ENCODE data around the gene RNF208. TPM values are rescaled to one million over a fixed set of nuclear protein-coding genes. Genes with fewer than 3 reads are reported as not detected.

The RNF208 gene
- polyA plus RNA-seq, 3 donors: 1.5 TPM; not detected in 2

DNA sequence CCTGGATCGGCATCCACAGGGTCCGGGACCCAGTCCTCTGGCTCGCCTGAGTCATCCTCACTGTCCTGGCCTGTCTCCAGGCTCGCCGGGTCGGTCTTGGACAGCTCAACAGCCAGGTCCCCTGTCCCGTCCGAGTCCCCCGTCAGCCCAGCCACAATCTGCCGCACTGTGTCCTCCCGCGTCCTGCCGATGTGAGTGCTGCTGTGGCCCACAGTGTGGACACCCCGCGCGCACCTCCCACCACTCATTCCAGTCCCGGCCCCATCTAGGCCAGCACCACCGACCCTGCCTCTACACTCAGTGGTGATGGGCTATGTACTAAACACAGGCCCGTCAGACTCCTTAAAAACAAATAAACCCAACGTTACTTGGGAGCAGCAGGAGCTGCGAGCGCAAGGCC, 40.4 kb downstream of the RNF208 start:
- no peak overlapping the region for H2AFZ ChIP-seq (ENCODE audit: insufficient read depth, low read depth, low read length, poor library complexity, severe bottlenecking)
- Mint-ChIP-seq H3K9me3 (no peaks in the 10 kb centered on the region), H3K27ac (no peak overlapping the region), H3K4me1 (peaks cover 4% of the 10 kb centered on the region), H3K36me3 (peaks cover 64 to 86% of the 10 kb centered on the region in 2 donors), H3K4me3 (no peak overlapping the region), H3K27me3 (ENCODE audit: low read depth in 3 of 3) (peaks cover 0 to 2% (median 1%) of the 10 kb centered on the region in 3 donors)
- H3K9me3 ChIP-seq (replicated peaks in 1 of 2; ENCODE audit: control insufficient read depth in 1 of 2, insufficient read depth in 1 of 2, low read length in 2 of 2): no peaks in the 10 kb centered on the region
- no peak overlapping the region for H3K4me2 ChIP-seq (replicated peaks; ENCODE audit: extremely low read depth, low read length, poor library complexity, severe bottlenecking)
- peaks cover 1 to 7% of the 10 kb centered on the region in 2 donors for H3K4me1 ChIP-seq (ENCODE audit: control insufficient read depth in 1 of 2, insufficient read depth in 2 of 2, low read length in 2 of 2)
- H3K36me3 ChIP-seq (replicated peaks in 1 of 2; ENCODE audit: control insufficient read depth in 1 of 2, insufficient read depth in 2 of 2, low read length in 2 of 2): peaks cover 87 to 95% of the 10 kb centered on the region in 2 donors
- H3K4me3 ChIP-seq (replicated peaks in 1 of 3; ENCODE audit: low read depth in 2 of 3, low read length in 3 of 3): no peak overlapping the region
- DNase-seq: no peak
- no peak overlapping the region for H3K9ac ChIP-seq (ENCODE audit: insufficient read depth, low read length, poor library complexity, severe bottlenecking)
- no peaks in the 10 kb centered on the region for H3K27me3 ChIP-seq (ENCODE audit: control insufficient read depth in 2 of 2, insufficient read depth in 2 of 2, low read length in 2 of 2)
- H3K79me2 ChIP-seq (ENCODE audit: insufficient read depth, low read length): peaks cover 11% of the 10 kb centered on the region
- 98% methylated on average over 20 of the region's 22 CpGs for WGBS (ENCODE audit: insufficient coverage)
- intact Hi-C loops (cut with micrococcal nuclease): loop anchor here in 1 of 2 donors (5.0 kb wide), 1 partner anchor 64 kb away; no protein-coding TSS in a partner anchor
- H4K20me1 ChIP-seq (ENCODE audit: insufficient read depth, low read length): no peaks in the 10 kb centered on the region
- TF ChIP-seq, protein P1, sequence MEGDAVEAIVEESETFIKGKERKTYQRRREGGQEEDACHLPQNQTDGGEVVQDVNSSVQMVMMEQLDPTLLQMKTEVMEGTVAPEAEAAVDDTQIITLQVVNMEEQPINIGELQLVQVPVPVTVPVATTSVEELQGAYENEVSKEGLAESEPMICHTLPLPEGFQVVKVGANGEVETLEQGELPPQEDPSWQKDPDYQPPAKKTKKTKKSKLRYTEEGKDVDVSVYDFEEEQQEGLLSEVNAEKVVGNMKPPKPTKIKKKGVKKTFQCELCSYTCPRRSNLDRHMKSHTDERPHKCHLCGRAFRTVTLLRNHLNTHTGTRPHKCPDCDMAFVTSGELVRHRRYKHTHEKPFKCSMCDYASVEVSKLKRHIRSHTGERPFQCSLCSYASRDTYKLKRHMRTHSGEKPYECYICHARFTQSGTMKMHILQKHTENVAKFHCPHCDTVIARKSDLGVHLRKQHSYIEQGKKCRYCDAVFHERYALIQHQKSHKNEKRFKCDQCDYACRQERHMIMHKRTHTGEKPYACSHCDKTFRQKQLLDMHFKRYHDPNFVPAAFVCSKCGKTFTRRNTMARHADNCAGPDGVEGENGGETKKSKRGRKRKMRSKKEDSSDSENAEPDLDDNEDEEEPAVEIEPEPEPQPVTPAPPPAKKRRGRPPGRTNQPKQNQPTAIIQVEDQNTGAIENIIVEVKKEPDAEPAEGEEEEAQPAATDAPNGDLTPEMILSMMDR (IDR thresholded peaks at IDR 0.05): no peak
- no peak overlapping the region for H3K27ac ChIP-seq (ENCODE audit: low read depth in 1 of 2, low read length in 2 of 2)

DNA sequence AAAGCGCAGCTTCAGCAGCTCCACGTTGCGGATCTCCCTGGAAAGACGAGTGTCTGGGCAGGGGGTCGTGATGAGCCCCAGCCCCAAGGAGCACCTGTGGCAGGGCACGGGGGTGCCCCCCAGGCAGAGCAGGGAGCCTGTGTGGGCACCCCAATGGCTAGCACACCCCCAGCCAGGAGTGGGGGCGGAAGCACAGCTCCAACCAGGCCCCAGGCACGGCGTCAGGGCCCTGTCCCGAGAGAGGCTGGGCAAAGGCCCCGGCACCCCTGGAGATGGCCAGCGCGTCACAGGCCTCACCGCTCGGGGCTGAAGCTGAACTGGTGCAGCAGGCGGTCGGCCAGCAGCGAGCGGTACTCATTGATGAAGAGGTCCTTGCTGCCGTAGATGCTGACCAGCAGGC, 41.5 kb downstream of the RNF208 start:
- H3K36me3 Mint-ChIP-seq: peaks cover 57 to 77% of the 10 kb centered on the region in 2 donors
- Histone ChIP-seq H3K27ac (ENCODE audit: low read depth in 1 of 2, low read length in 2 of 2) (no peak overlapping the region), H3K4me1 (ENCODE audit: control insufficient read depth in 1 of 2, insufficient read depth in 2 of 2, low read length in 2 of 2) (no peaks in the 10 kb centered on the region), H3K9ac (ENCODE audit: insufficient read depth, low read length, poor library complexity, severe bottlenecking) (no peak overlapping the region), H3K27me3 (ENCODE audit: control insufficient read depth in 2 of 2, insufficient read depth in 2 of 2, low read length in 2 of 2) (peaks cover 0 to 4% of the 10 kb centered on the region in 2 donors), H3K79me2 (ENCODE audit: insufficient read depth, low read length) (peaks cover under 1% of the 10 kb centered on the region), H3K9me3 (replicated peaks in 1 of 2; ENCODE audit: control insufficient read depth in 1 of 2, insufficient read depth in 1 of 2, low read length in 2 of 2) (no peaks in the 10 kb centered on the region), H4K20me1 (ENCODE audit: insufficient read depth, low read length) (no peaks in the 10 kb centered on the region), H2AFZ (ENCODE audit: insufficient read depth, low read depth, low read length, poor library complexity, severe bottlenecking) (no peak overlapping the region), H3K36me3 (replicated peaks in 1 of 2; ENCODE audit: control insufficient read depth in 1 of 2, insufficient read depth in 2 of 2, low read length in 2 of 2) (peaks cover 78 to 83% of the 10 kb centered on the region in 2 donors), H3K4me2 (replicated peaks; ENCODE audit: extremely low read depth, low read length, poor library complexity, severe bottlenecking) (no peak overlapping the region), H3K4me3 (replicated peaks in 1 of 3; ENCODE audit: low read depth in 2 of 3, low read length in 3 of 3) (no peak overlapping the region)
- WGBS (ENCODE audit: insufficient coverage): over 99% methylated on average over 20 of the region's 20 CpGs
- peaks cover 0 to 5% (median 1%) of the 10 kb centered on the region in 3 donors for H3K27me3 Mint-ChIP-seq (ENCODE audit: low read depth in 3 of 3)
- H3K4me1 Mint-ChIP-seq: no peaks in the 10 kb centered on the region
- TF ChIP-seq, protein P1 (IDR thresholded peaks at IDR 0.05): no peak
- no peak overlapping the region for H3K27ac Mint-ChIP-seq
- no peak for DNase-seq
- H3K4me3 Mint-ChIP-seq: no peak overlapping the region
- H3K9me3 Mint-ChIP-seq: no peaks in the 10 kb centered on the region
- intact Hi-C loops (cut with micrococcal nuclease): loop anchor here in 1 of 2 donors (5.0 kb wide), 1 partner anchor 63 kb away; no protein-coding TSS in a partner anchor
